ENCODE data around the gene GBF1.

The GBF1 gene

DNA sequence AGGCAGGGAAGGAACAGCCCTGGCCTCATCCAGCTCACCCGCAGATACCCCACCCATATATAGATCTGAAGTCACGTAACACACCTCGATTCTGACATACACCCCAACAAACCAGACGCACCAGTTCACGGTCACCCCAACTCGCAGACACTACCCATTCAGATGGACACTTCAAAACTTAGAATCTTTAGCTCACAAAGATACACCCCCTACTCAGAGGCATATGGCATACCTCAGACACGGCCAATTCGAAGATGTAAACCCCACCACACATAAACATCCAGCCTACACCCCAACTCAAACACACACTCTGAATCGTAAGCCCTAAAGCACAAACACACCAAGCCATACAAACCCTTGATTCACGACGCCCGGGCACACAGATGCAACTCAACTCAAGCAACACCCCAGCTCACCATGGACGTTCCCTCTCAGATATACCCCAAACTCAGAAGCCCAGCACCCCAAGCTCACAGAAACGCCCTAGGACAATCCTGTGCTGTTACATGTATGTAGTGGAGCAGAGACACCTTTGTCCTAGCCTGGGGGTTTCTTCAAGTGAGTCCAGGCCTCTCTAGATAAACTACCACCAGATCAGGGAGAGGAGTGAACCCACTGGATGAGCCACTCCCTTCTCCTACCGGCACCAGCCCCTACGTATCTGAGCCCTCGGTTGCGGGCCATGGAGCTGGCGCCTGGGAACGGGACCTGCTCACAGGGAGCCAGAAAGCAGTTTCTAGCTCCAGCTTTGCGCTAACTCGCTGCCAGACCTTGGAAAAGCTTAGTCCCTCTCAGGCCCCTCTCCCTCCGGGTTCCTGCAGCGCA, 164.5 kb downstream of the GBF1 start:
- DNase-seq (ENCODE audit: low spot score): no peak

DNA sequence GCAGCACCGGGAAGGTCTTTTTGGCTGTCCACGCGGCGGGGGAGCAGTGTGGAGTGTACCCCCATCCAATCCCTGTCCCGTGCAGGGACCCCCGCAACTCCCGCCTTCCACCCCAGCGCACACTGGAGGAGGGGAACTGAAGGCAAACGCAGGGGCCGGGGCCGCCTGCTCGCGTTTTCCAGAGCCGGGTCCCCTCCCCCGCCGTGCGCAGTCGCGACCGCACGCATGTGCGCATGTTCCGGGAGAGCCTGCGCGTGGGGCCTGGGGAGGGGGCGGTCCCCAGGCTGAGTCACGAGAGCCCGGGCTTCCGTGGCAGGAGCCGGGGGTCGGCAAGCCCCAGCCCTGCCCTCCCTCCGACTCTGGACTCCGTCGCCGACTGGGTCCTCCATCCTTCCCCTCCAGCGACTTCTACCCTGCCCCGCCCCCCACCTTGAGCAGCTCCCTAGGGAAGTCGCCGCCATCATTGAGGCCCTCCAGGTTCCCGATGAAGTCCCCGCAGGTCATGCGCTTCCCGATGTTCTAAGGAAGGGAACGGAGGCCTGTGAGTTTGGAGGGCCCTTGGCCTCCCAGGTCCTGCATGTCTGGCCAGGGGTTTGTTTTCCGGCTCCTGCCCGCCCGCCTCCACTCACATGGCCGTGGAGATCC, 165.2 kb downstream of the GBF1 start:
- no peak for DNase-seq (ENCODE audit: low spot score)

DNA sequence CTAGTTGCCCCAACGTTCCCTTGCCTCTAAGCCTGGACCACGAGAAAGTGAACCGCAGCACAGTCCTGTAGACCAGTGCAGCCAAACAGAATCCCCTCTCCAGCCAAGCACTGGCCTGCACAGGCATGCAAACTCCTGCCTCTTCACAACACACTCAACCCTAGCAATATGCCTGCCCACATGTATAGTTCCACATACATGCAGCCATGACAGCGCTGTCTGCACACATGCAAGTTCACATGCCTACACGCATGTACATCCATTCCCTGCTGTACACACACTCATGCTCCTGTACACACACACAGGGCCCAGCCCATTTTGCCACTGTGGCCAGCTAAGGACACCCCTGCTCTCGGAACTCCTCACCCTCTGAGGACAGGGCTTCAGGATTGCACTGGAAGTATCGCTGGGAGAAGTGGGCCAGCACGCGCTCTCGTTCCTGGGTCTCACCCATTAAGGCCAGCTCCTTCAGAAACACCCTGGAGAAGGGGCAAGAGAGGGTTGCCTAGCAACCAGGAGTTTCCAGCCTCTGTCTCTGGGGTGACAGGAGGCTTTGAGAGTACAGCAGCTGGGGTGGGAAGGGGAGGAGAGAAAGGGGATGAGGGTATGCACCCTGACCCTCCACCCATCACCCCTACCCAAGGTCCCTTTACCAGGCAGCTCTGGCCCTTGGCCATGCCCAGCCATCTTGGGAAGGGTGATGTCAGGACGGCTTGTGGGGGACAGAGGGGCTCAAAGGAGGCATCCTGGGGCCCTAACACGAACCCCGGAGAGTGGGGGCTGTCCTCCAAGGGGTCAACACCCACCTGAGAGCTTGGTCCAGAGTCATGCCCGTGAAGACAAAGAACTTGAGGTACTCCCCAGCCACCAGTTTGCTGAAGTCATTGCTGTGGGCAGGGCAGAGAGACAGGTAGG, 166.3 kb downstream of the GBF1 start:
- no peak for DNase-seq (ENCODE audit: low spot score)

DNA sequence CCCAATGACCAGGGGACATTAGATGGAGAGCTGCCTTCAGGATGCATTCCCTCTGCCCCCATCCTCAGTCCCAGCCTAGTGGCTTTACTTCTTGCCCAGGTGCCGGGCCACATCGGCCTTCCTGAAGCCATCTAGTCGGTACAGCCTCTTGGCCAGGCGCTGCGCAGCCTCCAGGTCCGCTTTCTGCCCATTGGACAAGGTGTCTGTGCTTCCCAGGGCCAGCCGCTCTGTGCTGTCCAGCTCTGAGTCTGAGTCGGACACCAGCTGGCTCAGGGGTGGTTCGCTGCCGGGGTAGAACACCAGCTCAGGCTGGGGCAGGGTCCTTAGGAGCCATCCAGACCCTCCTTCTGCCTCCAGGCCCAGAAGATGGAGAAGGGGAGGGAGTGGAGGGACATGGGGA, 167.0 kb downstream of the GBF1 start:
- no peak for DNase-seq (ENCODE audit: low spot score)

DNA sequence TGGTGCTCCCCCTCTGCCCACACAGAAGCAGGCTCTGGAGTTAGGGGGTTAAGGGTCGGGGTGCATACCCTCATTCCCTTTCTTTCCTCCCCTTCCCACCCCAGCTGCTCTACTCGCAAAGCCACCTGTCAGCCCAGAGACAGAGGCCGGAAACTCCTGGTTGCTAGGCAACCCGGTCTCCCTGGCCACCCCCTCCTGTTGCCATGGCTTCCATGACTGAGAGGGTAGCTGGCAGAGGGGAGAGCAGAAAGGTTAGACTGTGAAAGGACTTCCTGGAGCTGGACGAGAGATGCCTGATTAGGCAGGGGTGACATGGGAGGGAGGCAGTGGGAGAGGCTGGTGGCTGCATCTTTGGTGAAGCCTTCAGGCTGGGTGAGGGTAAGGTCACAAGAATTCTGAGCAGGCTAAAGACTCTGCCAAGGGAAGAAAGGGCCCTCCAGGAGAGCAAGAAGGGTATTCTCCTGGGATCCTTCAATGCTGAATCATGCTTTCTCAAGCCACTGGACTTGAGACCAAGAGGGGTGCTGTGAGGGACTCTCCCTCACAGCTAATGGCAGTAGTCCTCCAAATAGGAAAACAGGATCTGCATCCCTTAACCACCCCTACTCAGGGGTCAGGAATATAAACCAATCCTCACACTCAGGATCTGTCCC, 167.8 kb downstream of the GBF1 start:
- DNase-seq (ENCODE audit: low spot score): peak; percentile 80

DNA sequence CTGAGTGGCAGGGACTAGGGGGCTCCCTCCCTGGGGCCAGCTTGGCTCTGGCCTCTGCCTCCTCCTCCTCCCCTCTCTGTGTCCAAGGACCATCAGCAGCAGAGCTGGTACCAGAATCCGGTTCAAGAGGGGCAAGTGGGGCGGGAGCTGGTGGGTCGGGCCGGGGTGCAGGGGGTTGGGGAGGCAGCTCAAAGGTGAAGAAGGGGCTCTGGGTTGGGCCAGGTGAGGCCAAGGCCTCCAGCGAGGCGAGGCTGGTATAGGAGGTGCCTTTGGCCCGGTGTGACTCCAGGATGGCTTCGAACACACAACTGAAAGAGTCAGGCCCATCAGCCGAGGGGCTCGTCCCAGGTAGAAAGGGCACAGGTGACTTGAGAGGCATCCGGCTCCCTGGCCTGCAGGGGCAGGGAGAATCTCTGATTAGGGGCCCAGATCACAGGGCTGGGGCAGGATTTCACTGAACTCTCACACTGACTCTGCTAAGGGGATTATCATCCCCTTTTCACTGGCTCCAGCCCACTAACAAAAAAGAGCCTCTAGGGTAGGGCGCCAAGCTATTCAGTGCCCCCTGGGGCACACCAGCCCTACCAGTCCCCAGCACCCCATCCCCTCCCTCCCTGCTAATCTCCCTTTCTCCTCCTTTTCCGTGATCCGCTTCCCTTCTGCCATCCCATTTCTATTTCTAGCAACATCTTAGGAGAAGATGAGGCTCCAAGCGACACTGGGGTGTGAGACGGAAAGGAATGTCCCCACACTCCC, 168.7 kb downstream of the GBF1 start:
- no peak for DNase-seq (ENCODE audit: low spot score)

DNA sequence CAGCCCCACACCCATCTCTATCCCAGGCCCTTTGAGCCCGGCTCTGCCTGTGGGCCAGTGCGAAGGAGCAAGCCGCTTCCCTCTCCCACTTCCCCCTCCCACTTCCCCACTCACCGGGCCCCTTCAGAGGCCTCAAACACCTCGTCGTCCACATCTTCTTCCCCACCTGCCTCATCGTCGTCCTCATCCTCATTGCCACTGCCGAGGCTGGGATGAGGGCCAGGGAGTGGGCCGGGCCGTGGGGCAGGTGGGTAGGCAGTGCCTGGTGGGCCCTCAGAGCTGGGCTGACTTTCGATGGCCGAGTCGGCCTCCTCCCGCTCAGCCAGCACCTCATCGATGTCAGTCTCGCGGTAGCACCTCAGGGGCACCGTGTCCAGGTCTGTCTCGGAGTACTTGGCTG, 169.4 kb downstream of the GBF1 start:
- no peak for DNase-seq (ENCODE audit: low spot score)

DNA sequence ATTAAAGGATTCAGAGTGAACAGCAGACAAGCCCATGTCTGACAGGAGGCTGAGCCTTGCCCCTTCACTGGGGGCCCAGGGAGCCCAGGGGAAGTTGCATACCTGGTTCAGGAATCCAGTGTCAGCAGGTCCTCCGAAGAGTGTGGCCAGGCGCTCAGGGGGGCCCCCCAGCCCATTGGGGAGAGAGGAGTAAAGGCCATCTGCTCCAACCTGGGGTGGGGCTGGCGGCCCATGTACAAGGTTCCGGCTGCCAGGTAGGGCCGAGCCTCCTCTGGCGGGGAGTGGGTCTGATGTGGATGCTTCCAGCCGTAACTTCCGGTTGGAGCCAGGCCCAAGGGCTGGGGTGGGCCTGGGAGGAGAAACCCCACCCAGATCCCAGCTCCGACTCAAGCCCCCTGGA, 171.0 kb downstream of the GBF1 start:
- no peak for DNase-seq (ENCODE audit: low spot score)

DNA sequence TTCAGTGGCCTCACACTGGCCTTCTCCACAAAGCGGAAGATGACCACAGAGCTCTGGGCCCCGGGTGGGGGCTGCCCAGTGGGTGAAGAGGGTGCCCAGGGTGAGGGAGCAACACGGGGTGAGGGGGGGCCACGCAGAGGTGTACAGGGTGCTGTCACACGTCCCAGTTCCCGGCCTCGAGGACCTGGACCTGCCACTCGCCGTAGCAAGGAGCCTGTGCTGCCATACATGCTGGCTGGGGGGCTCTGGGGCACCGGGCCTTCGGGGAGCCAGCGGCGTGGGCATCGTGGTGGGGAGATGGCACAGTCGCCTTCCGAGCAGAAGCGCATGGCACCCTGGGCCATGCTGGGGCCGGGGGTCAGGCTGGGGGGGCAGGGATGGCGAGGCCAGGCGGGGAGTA, 171.4 kb downstream of the GBF1 start:
- DNase-seq (ENCODE audit: low spot score): no peak

DNA sequence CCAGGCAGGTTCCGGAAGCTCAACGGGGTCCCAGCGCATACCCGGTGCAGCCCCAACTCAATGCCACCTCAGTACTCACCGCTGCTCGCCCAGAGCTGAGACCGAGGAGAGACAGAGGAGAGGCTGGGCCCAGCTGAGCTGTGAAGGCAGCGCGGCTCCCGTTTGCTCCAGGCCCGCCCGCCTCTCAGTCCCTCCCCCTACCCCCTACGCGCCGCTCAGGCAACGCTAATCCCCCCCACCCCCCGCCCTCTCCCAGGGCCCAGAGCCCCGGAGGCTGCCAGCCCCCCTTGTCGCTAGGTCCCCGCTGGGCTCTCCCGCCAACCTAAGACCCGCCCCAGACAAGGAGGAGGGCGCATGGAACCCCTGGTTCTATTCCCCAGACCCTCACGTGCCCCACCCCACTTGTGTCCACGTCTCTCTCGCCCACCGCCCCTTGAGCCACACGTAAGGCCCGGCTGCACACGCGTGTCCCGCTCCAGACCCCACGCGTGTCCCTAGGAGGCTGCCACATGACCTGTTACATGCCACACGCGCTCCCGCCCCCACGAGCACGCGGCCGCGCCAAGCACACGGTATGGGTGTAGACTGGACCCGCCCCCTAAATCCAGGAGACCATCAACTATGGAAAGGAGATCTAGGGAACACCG, 173.4 kb downstream of the GBF1 start, which contains the start of gene PSD:
Gene PSD (minus strand): TSS at position 164 of the 647 bp plus-strand sequence. CDS start 1,747 bp downstream, outside the sequence.
- no peak for DNase-seq (ENCODE audit: low spot score)

DNA sequence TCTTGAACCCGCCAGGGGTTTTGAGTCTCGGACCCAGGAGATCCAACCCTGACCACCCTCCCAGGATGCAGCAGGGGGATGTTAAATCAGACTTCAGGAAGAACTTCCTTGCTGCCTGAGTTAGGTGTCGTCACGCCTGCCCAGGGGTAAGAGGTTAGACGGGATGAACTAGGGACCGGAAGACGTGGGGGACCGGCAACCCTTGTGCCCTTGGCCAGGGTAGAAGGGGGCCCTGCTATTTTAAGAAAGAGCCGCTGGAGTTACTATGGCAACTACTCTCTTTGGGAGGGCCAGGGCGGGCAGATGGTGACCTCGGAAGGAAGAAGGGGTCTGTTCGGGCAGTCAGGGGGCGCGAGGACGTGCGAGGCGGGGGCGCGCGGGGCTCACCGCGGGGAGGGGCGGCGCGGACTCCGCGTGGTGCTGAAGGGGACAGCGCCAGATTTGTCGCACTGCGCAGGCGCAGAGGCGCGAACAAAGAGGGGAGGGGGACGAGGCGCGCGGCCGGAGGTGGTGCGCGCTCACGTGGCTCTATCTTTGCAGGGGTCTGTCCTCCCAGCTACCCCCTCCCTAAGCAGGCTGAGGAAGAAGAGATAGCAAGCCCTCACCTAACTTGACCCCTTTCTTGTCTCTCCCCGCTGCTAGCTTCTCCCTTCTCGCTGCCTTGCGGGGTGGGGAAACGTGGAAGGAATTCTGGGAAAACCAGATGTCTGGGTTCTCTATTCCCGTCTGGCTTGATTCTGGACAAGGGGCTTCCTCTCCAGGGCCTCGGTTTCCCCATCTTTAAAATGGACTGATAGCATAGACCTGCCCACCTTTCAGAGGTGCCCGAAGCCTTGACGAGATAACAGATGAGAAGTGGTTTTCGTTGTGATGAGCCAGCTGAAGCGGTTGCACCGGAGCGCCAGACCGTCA, 174.2 kb downstream of the GBF1 start:
- peak; percentile 35 for DNase-seq (ENCODE audit: low spot score)

DNA sequence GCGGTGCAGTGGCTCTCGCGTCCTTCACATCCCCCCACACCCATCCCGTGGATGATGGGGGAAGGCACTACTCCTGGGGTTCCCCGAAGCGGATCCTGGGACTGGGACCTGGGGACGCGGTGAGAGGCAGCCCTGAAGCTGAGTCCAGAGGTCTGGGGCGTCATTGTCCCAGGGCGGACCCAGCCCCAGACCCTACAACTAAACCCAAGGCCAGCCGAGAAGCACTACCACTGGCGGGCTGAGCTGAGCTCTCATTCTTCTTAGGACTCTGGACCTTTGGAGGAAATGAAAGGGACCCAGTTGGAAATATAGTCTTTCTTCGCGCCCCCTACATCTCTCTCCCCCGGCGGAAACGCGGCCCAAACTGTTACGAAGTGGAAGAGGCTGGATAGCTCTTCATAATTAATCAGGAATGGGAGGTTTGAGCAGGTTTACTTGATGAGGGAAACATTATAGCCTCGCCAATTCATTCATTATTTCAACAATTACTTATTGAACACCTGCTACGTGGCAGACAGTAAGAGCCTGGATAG, 174.9 kb downstream of the GBF1 start:
- DNase-seq (ENCODE audit: low spot score): no peak

DNA sequence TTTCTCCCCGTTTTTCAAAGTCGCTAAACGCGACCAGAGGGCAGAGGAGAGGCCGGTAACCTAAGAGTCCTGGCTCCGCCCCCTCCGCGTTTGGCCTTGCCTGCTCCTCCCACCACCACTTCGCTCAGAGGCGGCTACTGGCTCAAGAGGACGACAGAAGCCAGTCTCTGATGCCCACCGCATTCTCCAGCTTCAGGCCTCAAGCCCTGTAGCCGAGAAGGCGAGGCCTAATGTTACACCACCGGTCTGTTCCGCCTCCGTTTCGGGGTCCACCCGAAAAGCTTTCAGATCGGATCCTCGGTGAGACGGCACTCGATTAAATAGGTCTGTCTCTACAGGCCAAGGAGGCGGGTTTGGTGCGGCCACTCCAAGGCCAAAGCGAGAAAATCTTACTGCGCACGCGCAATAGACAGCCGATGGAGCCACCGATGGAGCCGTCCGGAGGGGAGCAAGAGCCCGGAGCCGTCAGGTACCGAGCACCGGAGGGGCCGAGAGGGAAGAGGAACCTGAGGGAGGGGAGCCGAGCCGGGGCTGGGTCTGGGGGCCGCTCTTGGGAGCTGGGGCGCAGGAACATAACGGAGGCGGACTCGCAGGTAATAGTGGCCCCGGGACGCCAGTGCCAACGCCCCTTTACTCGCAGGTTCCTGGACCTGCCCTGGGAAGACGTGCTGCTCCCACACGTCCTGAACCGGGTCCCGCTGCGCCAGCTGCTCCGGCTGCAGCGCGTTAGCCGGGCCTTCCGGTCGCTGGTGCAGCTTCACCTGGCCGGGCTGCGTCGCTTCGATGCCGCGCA, 175.6 kb downstream of the GBF1 start, which contains the start of gene FBXL15:
Gene FBXL15 (plus strand): TSS at position 123 of the 793 bp plus-strand sequence. CDS start 294 bp downstream, at position 417.
- peak; percentile 96 for DNase-seq (ENCODE audit: low spot score)

DNA sequence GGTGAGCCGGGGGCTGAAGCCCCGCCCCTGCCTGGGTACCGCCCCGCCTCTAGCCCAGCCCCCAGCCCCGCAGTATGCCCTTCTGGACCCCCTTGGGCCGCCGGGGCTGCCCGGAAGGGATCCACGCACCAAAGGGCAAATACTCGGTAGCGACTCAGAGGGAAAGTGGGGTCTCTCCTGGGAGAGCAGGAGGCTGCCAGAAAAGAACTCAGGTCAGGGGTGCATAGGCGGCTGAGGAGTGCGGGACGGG, 176.1 kb downstream of the GBF1 start:
- DNase-seq (ENCODE audit: low spot score): no peak

DNA sequence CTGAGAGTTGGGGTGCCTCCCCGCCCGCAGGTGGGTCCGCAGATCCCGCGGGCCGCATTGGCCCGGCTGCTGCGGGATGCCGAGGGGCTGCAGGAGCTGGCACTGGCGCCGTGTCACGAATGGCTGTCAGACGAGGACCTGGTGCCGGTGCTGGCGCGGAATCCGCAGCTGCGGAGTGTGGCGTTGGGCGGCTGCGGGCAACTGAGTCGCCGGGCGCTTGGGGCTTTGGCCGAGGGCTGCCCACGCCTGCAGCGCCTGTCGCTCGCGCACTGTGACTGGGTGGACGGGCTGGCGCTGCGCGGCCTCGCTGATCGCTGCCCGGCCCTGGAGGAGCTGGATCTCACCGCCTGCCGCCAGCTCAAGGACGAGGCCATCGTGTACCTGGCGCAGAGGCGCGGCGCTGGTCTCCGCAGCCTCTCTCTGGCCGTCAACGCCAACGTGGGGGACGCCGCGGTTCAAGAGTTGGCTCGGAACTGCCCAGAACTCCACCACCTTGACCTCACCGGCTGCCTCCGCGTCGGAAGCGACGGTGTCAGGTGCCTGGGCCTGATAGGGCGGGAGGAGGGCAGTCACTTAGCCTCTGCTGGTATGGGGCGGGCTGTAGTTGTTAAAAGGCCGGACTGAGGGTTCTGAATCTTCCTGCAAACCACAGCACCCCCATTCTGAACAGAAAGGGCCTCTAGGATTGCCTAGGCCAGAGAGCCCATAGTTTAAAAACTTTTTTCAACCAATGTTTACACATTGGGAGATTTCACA, 176.6 kb downstream of the GBF1 start:
- DNase-seq (ENCODE audit: low spot score): peak; percentile 60

DNA sequence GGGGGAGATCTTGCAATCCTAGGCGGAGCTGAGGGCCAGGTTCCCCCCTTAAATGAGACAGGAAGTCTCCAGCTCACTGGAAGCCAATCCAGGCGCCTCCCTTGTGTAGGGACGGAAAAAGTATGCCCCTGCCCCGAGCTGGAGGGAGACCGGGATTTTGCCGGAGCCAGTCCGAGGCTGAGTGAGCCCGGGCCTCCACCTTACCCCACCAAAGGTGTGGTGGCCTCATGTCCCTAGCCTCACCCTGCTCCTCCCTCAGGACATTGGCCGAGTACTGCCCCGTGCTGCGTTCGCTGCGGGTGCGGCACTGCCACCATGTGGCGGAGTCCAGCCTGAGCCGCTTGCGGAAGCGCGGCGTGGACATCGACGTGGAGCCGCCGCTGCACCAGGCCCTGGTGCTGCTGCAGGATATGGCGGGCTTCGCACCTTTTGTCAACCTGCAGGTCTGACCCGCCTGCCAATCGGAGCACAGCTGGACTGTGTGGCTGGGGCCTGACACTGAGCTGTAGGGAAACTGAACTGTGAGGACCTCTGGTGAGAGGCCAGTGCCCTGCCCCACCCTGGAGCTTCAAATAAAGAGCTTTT, 177.3 kb downstream of the GBF1 start:
- DNase-seq (ENCODE audit: low spot score): peak; percentile 87

DNA sequence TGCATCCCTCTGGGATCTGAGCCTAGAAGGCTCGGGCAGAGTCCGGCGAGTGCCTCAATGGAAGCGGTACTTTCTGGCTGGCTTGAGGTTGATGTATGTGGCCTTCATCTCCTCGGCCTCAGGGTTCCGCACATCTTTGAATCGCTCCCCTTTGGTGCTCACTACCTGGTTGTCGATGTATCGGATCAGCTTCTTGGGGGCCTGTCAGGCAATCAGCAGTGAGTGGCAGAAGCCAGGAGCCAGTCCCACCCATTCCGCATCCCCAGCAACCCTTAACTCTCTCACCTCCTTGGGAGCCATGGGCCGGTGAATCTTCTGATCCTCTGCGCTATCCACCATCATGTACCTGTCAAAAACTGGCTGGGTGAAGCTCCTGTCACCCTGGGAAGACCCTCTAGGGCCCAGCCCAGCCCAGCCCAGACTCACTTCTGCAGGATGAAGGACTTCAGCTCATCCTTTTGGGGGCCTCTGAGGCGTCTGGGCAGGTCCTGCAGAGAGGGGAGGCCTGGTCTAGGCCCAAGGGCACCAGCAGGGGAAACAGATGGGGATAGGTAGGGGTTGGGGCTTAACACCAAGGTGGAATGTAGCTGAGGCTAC, 178.1 kb downstream of the GBF1 start:
- DNase-seq (ENCODE audit: low spot score): no peak
